ENCODE measurements around the gene SPEF1.

The SPEF1 gene

GRCh38 chr20:3812259-3812681 is 31.0 kb upstream of the SPEF1 start:
- DNase-seq (ENCODE audit: insufficient read length, low spot score), result no peak
- FAIRE-seq, result no peak
- TF ChIP-seq POLR2A (IDR thresholded peaks at IDR 0.05; ENCODE audit: low read depth, low read length) (no peak), SPI1 (IDR thresholded peaks at IDR 0.05; ENCODE audit: low read depth, low read length) (no peak), PAX5 (IDR thresholded peaks at IDR 0.05; ENCODE audit: insufficient read depth, low read length, severe bottlenecking) (no peak), POU2F2 (IDR thresholded peaks at IDR 0.05; ENCODE audit: low read depth, low read length) (no peak), TAF1 (IDR thresholded peaks at IDR 0.05; ENCODE audit: low read depth, low read length) (no peak), POLR2AphosphoS5 (IDR thresholded peaks at IDR 0.05; ENCODE audit: low read depth, low read length) (no peak)

GRCh38 chr20:3811467-3812258 is 30.4 kb upstream of the SPEF1 start:
- no peak for DNase-seq (ENCODE audit: insufficient read length, low spot score)
- no peak for FAIRE-seq
- TF ChIP-seq POLR2A (IDR thresholded peaks at IDR 0.05; ENCODE audit: low read depth, low read length), result no peak
- no peak for TF ChIP-seq POLR2AphosphoS5 (IDR thresholded peaks at IDR 0.05; ENCODE audit: low read depth, low read length)
- no peak for TF ChIP-seq SPI1 (IDR thresholded peaks at IDR 0.05; ENCODE audit: low read depth, low read length)

- FAIRE-seq (no peak), DNase-seq (ENCODE audit: insufficient read length, low spot score) (no peak)
- TF ChIP-seq TAF1 (IDR thresholded peaks at IDR 0.05; ENCODE audit: low read depth, low read length) (no peak), SPI1 (IDR thresholded peaks at IDR 0.05; ENCODE audit: low read depth, low read length) (no peak), PAX5 (IDR thresholded peaks at IDR 0.05; ENCODE audit: insufficient read depth, low read length, severe bottlenecking) (no peak), POU2F2 (IDR thresholded peaks at IDR 0.05; ENCODE audit: low read depth, low read length) (no peak), POLR2A (IDR thresholded peaks at IDR 0.05; ENCODE audit: low read depth, low read length) (no peak)
Observed at GRCh38 chr20:3808544-3808943, 27.3 kb upstream of the SPEF1 start.

- DNase-seq (ENCODE audit: insufficient read length, low spot score), result no peak
- no peak for TF ChIP-seq PAX5 (IDR thresholded peaks at IDR 0.05; ENCODE audit: insufficient read depth, low read length, severe bottlenecking)
- no peak for TF ChIP-seq POLR2A (IDR thresholded peaks at IDR 0.05; ENCODE audit: low read depth, low read length)
- no peak for TF ChIP-seq POU2F2 (IDR thresholded peaks at IDR 0.05; ENCODE audit: low read depth, low read length)
- TF ChIP-seq TAF1 (IDR thresholded peaks at IDR 0.05; ENCODE audit: low read depth, low read length), result no peak
- no peak for TF ChIP-seq SPI1 (IDR thresholded peaks at IDR 0.05; ENCODE audit: low read depth, low read length)
- TF ChIP-seq POLR2AphosphoS5 (IDR thresholded peaks at IDR 0.05; ENCODE audit: low read depth, low read length), result no peak
- no peak for FAIRE-seq
Observed at GRCh38 chr20:3804781-3805180, 23.5 kb upstream of the SPEF1 start.

GRCh38 chr20:3804254-3804751 is 23.1 kb upstream of the SPEF1 start:
- no peak for DNase-seq (ENCODE audit: insufficient read length, low spot score)
- no peak for FAIRE-seq

GRCh38 chr20:3803854-3804253 is 22.6 kb upstream of the SPEF1 start:
- FAIRE-seq, result no peak
- TF ChIP-seq TAF1 (IDR thresholded peaks at IDR 0.05; ENCODE audit: low read depth, low read length) (no peak), PAX5 (IDR thresholded peaks at IDR 0.05; ENCODE audit: insufficient read depth, low read length, severe bottlenecking) (no peak), POU2F2 (IDR thresholded peaks at IDR 0.05; ENCODE audit: low read depth, low read length) (no peak), POLR2A (IDR thresholded peaks at IDR 0.05; ENCODE audit: low read depth, low read length) (no peak)
- DNase-seq (ENCODE audit: insufficient read length, low spot score), result no peak

More at GRCh38 chr20:3804254-3804751, 23.1 kb upstream of the SPEF1 start:
- TF ChIP-seq PAX5 (IDR thresholded peaks at IDR 0.05; ENCODE audit: insufficient read depth, low read length, severe bottlenecking) (no peak), POLR2A (IDR thresholded peaks at IDR 0.05; ENCODE audit: low read depth, low read length) (no peak), POLR2AphosphoS5 (IDR thresholded peaks at IDR 0.05; ENCODE audit: low read depth, low read length) (no peak), TAF1 (IDR thresholded peaks at IDR 0.05; ENCODE audit: low read depth, low read length) (no peak), POU2F2 (IDR thresholded peaks at IDR 0.05; ENCODE audit: low read depth, low read length) (no peak), SPI1 (IDR thresholded peaks at IDR 0.05; ENCODE audit: low read depth, low read length) (no peak)

GRCh38 chr20:3803289-3803688 is 22.0 kb upstream of the SPEF1 start:
- FAIRE-seq (no peak), DNase-seq (ENCODE audit: insufficient read length, low spot score) (no peak)
- TF ChIP-seq POU2F2 (IDR thresholded peaks at IDR 0.05; ENCODE audit: low read depth, low read length) (no peak), TAF1 (IDR thresholded peaks at IDR 0.05; ENCODE audit: low read depth, low read length) (no peak), PAX5 (IDR thresholded peaks at IDR 0.05; ENCODE audit: insufficient read depth, low read length, severe bottlenecking) (no peak), POLR2A (IDR thresholded peaks at IDR 0.05; ENCODE audit: low read depth, low read length) (no peak), SPI1 (IDR thresholded peaks at IDR 0.05; ENCODE audit: low read depth, low read length) (no peak), POLR2AphosphoS5 (IDR thresholded peaks at IDR 0.05; ENCODE audit: low read depth, low read length) (no peak)

- TF ChIP-seq TAF1 (IDR thresholded peaks at IDR 0.05; ENCODE audit: low read depth, low read length) (no peak), SPI1 (IDR thresholded peaks at IDR 0.05; ENCODE audit: low read depth, low read length) (peak; percentile 47), PAX5 (IDR thresholded peaks at IDR 0.05; ENCODE audit: insufficient read depth, low read length, severe bottlenecking) (no peak)
- no peak for DNase-seq (ENCODE audit: insufficient read length, low spot score)
- FAIRE-seq, result peak; percentile 16
Observed at GRCh38 chr20:3802524-3803239, 21.4 kb upstream of the SPEF1 start.

- TF ChIP-seq POU2F2 (IDR thresholded peaks at IDR 0.05; ENCODE audit: low read depth, low read length), result no peak
- TF ChIP-seq TAF1 (IDR thresholded peaks at IDR 0.05; ENCODE audit: low read depth, low read length), result no peak
- no peak for TF ChIP-seq PAX5 (IDR thresholded peaks at IDR 0.05; ENCODE audit: insufficient read depth, low read length, severe bottlenecking)
- TF ChIP-seq SPI1 (IDR thresholded peaks at IDR 0.05; ENCODE audit: low read depth, low read length), result no peak
- no peak for TF ChIP-seq POLR2AphosphoS5 (IDR thresholded peaks at IDR 0.05; ENCODE audit: low read depth, low read length)
- TF ChIP-seq POLR2A (IDR thresholded peaks at IDR 0.05; ENCODE audit: low read depth, low read length), result no peak
- DNase-seq (ENCODE audit: insufficient read length, low spot score) (no peak), FAIRE-seq (no peak)
Observed at GRCh38 chr20:3801846-3802245, 20.6 kb upstream of the SPEF1 start.
